ENCODE measurements around the gene PRR9.

DNA sequence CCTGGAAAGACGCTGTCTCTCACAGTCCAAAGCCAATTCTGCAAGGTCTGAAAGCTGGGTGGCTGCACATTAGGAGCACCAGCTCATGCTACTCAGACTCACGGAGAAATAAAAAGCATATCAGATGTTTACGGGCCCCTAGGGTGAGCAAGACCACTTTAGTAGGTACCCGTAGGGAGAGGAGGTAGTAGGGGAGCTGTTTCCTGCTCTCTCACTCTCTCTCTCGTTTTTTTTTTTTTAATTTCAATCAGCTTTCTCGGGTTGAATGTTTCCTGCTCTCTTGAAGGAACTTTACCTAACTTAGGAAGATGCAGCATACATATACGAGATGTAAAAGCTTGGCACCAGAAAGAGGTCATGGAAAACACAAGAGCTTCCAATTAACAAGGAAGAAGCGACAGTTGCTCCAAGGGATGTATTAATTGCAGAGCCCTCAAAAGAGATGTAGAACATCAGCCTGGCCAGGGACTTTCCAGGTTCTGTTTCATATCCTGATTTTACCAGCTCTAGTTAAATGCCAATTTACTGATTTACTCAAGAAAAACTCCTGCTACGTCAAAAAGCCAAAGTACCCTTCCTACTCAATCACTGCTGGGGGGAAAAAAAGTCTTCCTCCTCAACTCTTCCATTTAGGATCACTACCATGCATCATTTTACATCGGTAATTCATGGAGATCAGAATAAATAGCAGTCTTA, 45.2 kb downstream of the PRR9 start:
- TF ChIP-seq CTCF (IDR thresholded peaks at IDR 0.05) (no peak), POLR2A (IDR thresholded peaks at IDR 0.05) (no peak)
